Keratinocyte (primary cell): ENCODE data around the gene AFAP1L1. TPM values are rescaled to one million over a fixed set of nuclear protein-coding genes. Genes with fewer than 3 reads are reported as not detected.

Source experiments
- DNase-seq: peaks from one replicate; pipeline ENCODE4 v3.0.0-alpha.2; 2011; ENCODE audit warnings: low read depth, missing footprints, low spot score
- FAIRE-seq: peaks from 2 replicates; lab custom pipeline; 2011; peaks lifted over from hg19 to GRCh38; lab: Jason Lieb, UNC
- H2AFZ ChIP-seq: 2 replicates; pipeline ENCODE4 v1.6.0; 2012; ENCODE audit warnings: low read length, control low read depth, inconsistent platforms; ENCODE audit not compliant: control insufficient read depth
- H3K27ac ChIP-seq: 2 replicates; pipeline ENCODE4 v1.5.1; 2011; ENCODE audit warnings: low read length; ENCODE audit not compliant: control insufficient read depth, insufficient read depth
- H3K27me3 ChIP-seq: 3 replicates; pipeline ENCODE4 v1.6.0; 2011; ENCODE audit warnings: low read length; ENCODE audit not compliant: control insufficient read depth, insufficient read depth; ENCODE audit errors: extremely low read depth
- H3K36me3 ChIP-seq, 2 experiments: 2 replicates in 1 of 2; 3 replicates in 1 of 2; pipeline ENCODE4 v1.5.1; 2011; ENCODE audit warnings: low read length in 2 of 2, mild to moderate bottlenecking in 1 of 2; ENCODE audit not compliant: control insufficient read depth in 2 of 2, insufficient read depth in 2 of 2; ENCODE audit errors: extremely low read depth in 1 of 2
- H3K4me1 ChIP-seq: 3 replicates; pipeline ENCODE4 v1.5.1; 2011; ENCODE audit warnings: low read length; ENCODE audit not compliant: control insufficient read depth, insufficient read depth; ENCODE audit errors: extremely low read depth
- H3K4me2 ChIP-seq: 3 replicates; pipeline ENCODE4 v1.6.0; 2011; ENCODE audit warnings: low read depth, low read length; ENCODE audit not compliant: control insufficient read depth, insufficient read depth; ENCODE audit errors: extremely low read depth
- H3K4me3 ChIP-seq, 3 experiments: fragments of 200-600 bp in 1 of 3; sonication (generic) in 1 of 3; 2 replicates in 2 of 3; 3 replicates in 1 of 3; pipeline ENCODE4 v1.5.1; 2011 to 2016; ENCODE audit warnings: low read length in 3 of 3, mild to moderate bottlenecking in 3 of 3, control low read depth in 2 of 3, inconsistent platforms in 1 of 3, low read depth in 1 of 3, mixed read lengths in 1 of 3, mixed run types in 1 of 3, moderate library complexity in 1 of 3; ENCODE audit not compliant: control insufficient read depth in 2 of 3, insufficient read depth in 2 of 3; ENCODE audit errors: extremely low read depth in 1 of 3
- H3K79me2 ChIP-seq: 2 replicates; pipeline ENCODE4 v1.6.0; 2012; ENCODE audit warnings: low read length; ENCODE audit not compliant: control insufficient read depth, insufficient read depth
- H3K9ac ChIP-seq: 3 replicates; pipeline ENCODE4 v1.6.0; 2011; ENCODE audit warnings: low read length; ENCODE audit not compliant: control insufficient read depth, insufficient read depth; ENCODE audit errors: extremely low read depth
- H3K9me1 ChIP-seq: 3 replicates; pipeline ENCODE4 v1.6.0; 2011; ENCODE audit warnings: low read length; ENCODE audit not compliant: control insufficient read depth, insufficient read depth; ENCODE audit errors: extremely low read depth
- H3K9me3 ChIP-seq: 2 replicates; pipeline ENCODE4 v1.5.1; 2012; ENCODE audit warnings: low read depth, low read length; ENCODE audit not compliant: control insufficient read depth
- H4K20me1 ChIP-seq: 3 replicates; pipeline ENCODE4 v1.6.0; 2011; ENCODE audit warnings: low read length; ENCODE audit not compliant: control insufficient read depth, insufficient read depth; ENCODE audit errors: extremely low read depth
- CTCF ChIP-seq, 3 experiments: IDR thresholded peaks in 1 of 3; conservative IDR thresholded peaks in 1 of 3; optimal IDR thresholded peaks in 1 of 3; 2 replicates in 2 of 3; 3 replicates in 1 of 3; pipeline versions ENCODE3 to v1.5.1; 2011; ENCODE audit warnings: low read length in 3 of 3, mild to moderate bottlenecking in 3 of 3, moderate library complexity in 2 of 3, control low read depth in 1 of 3, inconsistent platforms in 1 of 3; ENCODE audit not compliant: insufficient read depth in 2 of 3; ENCODE audit errors: extremely low read depth in 1 of 3
- EZH2 ChIP-seq: IDR thresholded peaks from one replicate; pipeline ENCODE4 v1.6.1; 2012; ENCODE audit warnings: inconsistent platforms, mild to moderate bottlenecking, low read length, moderate library complexity
- dilution Hi-C: fragments of 300-500 bp; cut with MboI; formaldehyde crosslinking; loops from one replicate; pipeline ENCODE4 v1.7.0; 2020; ENCODE audit warnings: low sequenced_read_pairs; ENCODE audit not compliant: extremely low pct_ligation_motif_present
- polyA plus RNA-seq, 5 experiments: library from polyadenylated mRNA; depleted of rRNA in 3 of 5; stranded (reverse) in 3 of 5; stranded (forward) in 1 of 5; unstranded in 1 of 5; fragments of >200 nt; gene quantifications; 1 replicate in 1 of 5; 2 replicates in 3 of 5; 3 replicates in 1 of 5; pipeline versions ENCODE4 v1.2.1 to v1.2.3, GENCODE V29; 2011 to 2012; ENCODE audit warnings: missing spikeins in 2 of 5, low read depth in 1 of 5, low replicate concordance in 1 of 5

Gene AFAP1L1
- polyA plus RNA-seq, 1 donor (not counting 4 experiments of a cell fraction or from before 2014, with no cell fraction given) = 4.6 TPM

DNA sequence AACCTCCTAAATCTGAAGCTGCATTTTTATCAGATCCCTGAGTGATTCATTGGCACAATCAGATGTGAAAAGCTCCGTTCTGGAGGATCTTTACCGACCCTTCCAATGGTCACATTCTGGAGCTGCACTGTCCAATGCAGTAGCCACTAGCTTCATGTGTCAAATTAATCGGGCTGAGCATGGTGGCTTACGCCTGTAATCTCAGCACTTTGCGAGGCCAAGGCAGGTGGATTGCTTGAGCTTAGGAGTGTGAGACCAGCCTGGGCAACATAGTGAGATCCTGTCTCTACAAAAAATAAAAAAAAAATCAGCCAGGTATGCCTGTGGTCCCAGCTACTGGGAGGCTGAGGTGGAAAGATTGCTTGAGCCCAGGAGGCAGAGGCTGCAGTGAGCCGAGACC, 103.8 kb downstream of the AFAP1L1 start:
- dilution Hi-C loops = no loop called here
- no peak for FAIRE-seq

DNA sequence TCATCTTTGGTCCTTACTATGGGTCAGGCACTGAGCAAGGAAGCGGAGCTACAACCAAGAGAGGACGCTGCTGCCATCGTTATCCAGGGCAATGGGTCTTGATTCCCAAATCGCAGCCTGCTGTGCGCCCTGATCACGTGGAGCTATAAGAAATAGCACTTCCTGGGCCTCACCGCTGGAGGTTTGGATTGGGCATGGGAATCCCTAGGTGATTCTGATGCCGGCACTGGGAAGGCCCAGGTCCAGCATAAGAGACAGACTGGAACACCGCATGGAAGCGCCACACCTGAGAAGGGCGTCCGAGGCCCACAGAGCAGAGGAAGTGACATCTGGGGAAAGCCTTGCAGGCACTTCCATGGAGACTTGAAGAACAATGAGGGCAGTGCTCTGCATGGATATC, 104.4 kb downstream of the AFAP1L1 start:
- Histone ChIP-seq H3K4me2 (no peak overlapping the region), H3K36me3 (no peaks in the 10 kb centered on the region), H3K9ac (no peak overlapping the region), H3K4me1 (peaks cover 4% of the 10 kb centered on the region), H4K20me1 (no peaks in the 10 kb centered on the region), H3K9me3 (no peaks in the 10 kb centered on the region), H3K79me2 (no peaks in the 10 kb centered on the region), H2AFZ (no peak overlapping the region), H3K4me3 (no peak overlapping the region), H3K27me3 (no peaks in the 10 kb centered on the region), H3K9me1 (no peaks in the 10 kb centered on the region), H3K27ac (no peak overlapping the region)
- dilution Hi-C loops = no loop called here
- no peak for FAIRE-seq
- DNase-seq = no peak
- no peak for TF ChIP-seq CTCF (optimal IDR thresholded peaks at IDR 0.05 in 1 of 3, IDR thresholded peaks at IDR 0.05 in 1 of 3, conservative IDR thresholded peaks at IDR 0.05 in 1 of 3; ENCODE audit: extremely low read depth in 1 of 3, insufficient read depth in 2 of 3, low read length in 3 of 3)

More for the DNA sequence above, 103.8 kb downstream of the AFAP1L1 start:
- Histone ChIP-seq H3K4me3 (no peak overlapping the region), H3K79me2 (no peaks in the 10 kb centered on the region), H3K9me1 (no peaks in the 10 kb centered on the region), H3K4me2 (no peak overlapping the region), H3K36me3 (no peaks in the 10 kb centered on the region), H3K9ac (no peak overlapping the region), H3K27ac (no peak overlapping the region), H4K20me1 (no peaks in the 10 kb centered on the region), H3K4me1 (peaks cover 4% of the 10 kb centered on the region), H2AFZ (no peak overlapping the region), H3K9me3 (no peaks in the 10 kb centered on the region), H3K27me3 (no peaks in the 10 kb centered on the region)
- no peak for DNase-seq
- TF ChIP-seq CTCF (optimal IDR thresholded peaks at IDR 0.05 in 1 of 3, IDR thresholded peaks at IDR 0.05 in 1 of 3, conservative IDR thresholded peaks at IDR 0.05 in 1 of 3; ENCODE audit: extremely low read depth in 1 of 3, insufficient read depth in 2 of 3, low read length in 3 of 3) (no peak), EZH2 (no peak)
